SK-N-MC (cell line): ENCODE measurements around the gene NRXN3.
A peak's percentile ranks its signal among the peaks of the same experiment; 100 is the strongest.

ENCODE experiments used
- DNase-seq: peaks from one replicate; pipeline ENCODE4 v3.0.0-alpha.2; 2011; ENCODE audit warnings: low read depth, low spot score
- H3K27ac ChIP-seq: fragments of 200-600 bp; sonication (generic); 2 replicates; pipeline ENCODE4 v1.5.1; 2016; ENCODE audit warnings: mixed run types
- H3K36me3 ChIP-seq: fragments of 200-600 bp; sonication (generic); 2 replicates; pipeline ENCODE4 v1.6.1; 2017; ENCODE audit warnings: antibody characterized with exemption, low read length, mixed read lengths; ENCODE audit not compliant: insufficient read depth
- H3K4me3 ChIP-seq: fragments of 200-600 bp; sonication (generic); 2 replicates; pipeline ENCODE4 v1.5.1; 2016
- H3K9ac ChIP-seq: fragments of 200-600 bp; sonication (generic); 2 replicates; pipeline ENCODE4 v1.8.0; 2017; ENCODE audit warnings: mixed run types, mixed read lengths; ENCODE audit not compliant: insufficient read length
- H3K9me3 ChIP-seq: fragments of 200-600 bp; sonication (generic); 2 replicates; pipeline ENCODE4 v1.6.1; 2017; ENCODE audit warnings: low read depth, mild to moderate bottlenecking, antibody characterized with exemption, low read length, moderate library complexity, mixed read lengths
- EZH2 ChIP-seq: fragments of 200-600 bp; sonication (generic); IDR thresholded peaks from one replicate; pipeline ENCODE4 v1.6.1; 2017; ENCODE audit warnings: antibody characterized with exemption
- FOXP2 ChIP-seq: optimal IDR thresholded peaks from 2 replicates; pipeline ENCODE3; 2011; ENCODE audit warnings: mild to moderate bottlenecking, moderate library complexity; ENCODE audit not compliant: insufficient read depth; ENCODE audit errors: extremely low read length, control extremely low read depth
- POLR2AphosphoS5 ChIP-seq: IDR thresholded peaks from 2 replicates; pipeline ENCODE4 v1.6.1; 2012; ENCODE audit warnings: mild to moderate bottlenecking, low read depth, low read length, borderline replicate concordance

Gene NRXN3

GRCh38 chr14:78488938-78489337 lies 318.8 kb downstream of the NRXN3 start:
- DNase-seq = no peak
- TF ChIP-seq POLR2AphosphoS5 (no peak), EZH2 (no peak), FOXP2 (no peak)

GRCh38 chr14:78491048-78491447 lies 320.9 kb downstream of the NRXN3 start:
- Histone ChIP-seq H3K9ac (no peak overlapping the region), H3K27ac (no peak overlapping the region), H3K36me3 (no peaks in the 10 kb centered on the region), H3K4me3 (no peak overlapping the region), H3K9me3 (no peaks in the 10 kb centered on the region)
- DNase-seq = no peak
- no peak for TF ChIP-seq POLR2AphosphoS5
- no peak for TF ChIP-seq FOXP2
- TF ChIP-seq EZH2 = no peak

More at GRCh38 chr14:78488938-78489337, 318.8 kb downstream of the NRXN3 start:
- Histone ChIP-seq H3K36me3 (no peaks in the 10 kb centered on the region), H3K9ac (no peak overlapping the region), H3K9me3 (no peaks in the 10 kb centered on the region), H3K27ac (no peak overlapping the region), H3K4me3 (no peak overlapping the region)

- TF ChIP-seq FOXP2 (no peak), EZH2 (no peak), POLR2AphosphoS5 (no peak)
- H3K9me3 ChIP-seq = no peaks in the 10 kb centered on the region
- no peak for DNase-seq
- H3K27ac ChIP-seq = no peak overlapping the region
- H3K36me3 ChIP-seq = no peaks in the 10 kb centered on the region
- H3K9ac ChIP-seq = no peak overlapping the region
- H3K4me3 ChIP-seq = no peak overlapping the region
These were observed 328.0 kb downstream of the NRXN3 start for GRCh38 chr14:78498062-78498595.

- no peak for DNase-seq
- no peaks in the 10 kb centered on the region for H3K9me3 ChIP-seq
- no peak overlapping the region for H3K27ac ChIP-seq
- TF ChIP-seq FOXP2 = no peak
- TF ChIP-seq EZH2 = no peak
- no peak for TF ChIP-seq POLR2AphosphoS5
- H3K4me3 ChIP-seq = no peak overlapping the region
- no peak overlapping the region for H3K9ac ChIP-seq
- H3K36me3 ChIP-seq = no peaks in the 10 kb centered on the region
These were observed 331.7 kb downstream of the NRXN3 start for GRCh38 chr14:78501909-78502308.

- Histone ChIP-seq H3K36me3 (no peaks in the 10 kb centered on the region), H3K27ac (no peak overlapping the region), H3K4me3 (no peak overlapping the region), H3K9ac (no peak overlapping the region), H3K9me3 (no peaks in the 10 kb centered on the region)
- TF ChIP-seq POLR2AphosphoS5 = no peak
- no peak for DNase-seq
These were observed 337.9 kb downstream of the NRXN3 start for GRCh38 chr14:78508023-78508422.

- Histone ChIP-seq H3K4me3 (no peak overlapping the region), H3K9ac (no peak overlapping the region), H3K27ac (no peak overlapping the region), H3K36me3 (no peaks in the 10 kb centered on the region), H3K9me3 (no peaks in the 10 kb centered on the region)
- no peak for DNase-seq
- no peak for TF ChIP-seq FOXP2
- TF ChIP-seq POLR2AphosphoS5 = no peak
- no peak for TF ChIP-seq EZH2
These were observed 339.3 kb downstream of the NRXN3 start for GRCh38 chr14:78509516-78509915.

GRCh38 chr14:78512021-78512420 lies 341.8 kb downstream of the NRXN3 start:
- no peaks in the 10 kb centered on the region for H3K36me3 ChIP-seq
- no peak overlapping the region for H3K27ac ChIP-seq
- no peak for TF ChIP-seq POLR2AphosphoS5
- TF ChIP-seq FOXP2 = no peak
- TF ChIP-seq EZH2 = no peak
- no peak overlapping the region for H3K9ac ChIP-seq
- no peak overlapping the region for H3K4me3 ChIP-seq
- no peaks in the 10 kb centered on the region for H3K9me3 ChIP-seq
- DNase-seq = no peak

GRCh38 chr14:78519863-78520262 lies 349.7 kb downstream of the NRXN3 start:
- no peaks in the 10 kb centered on the region for H3K36me3 ChIP-seq
- no peak overlapping the region for H3K27ac ChIP-seq
- TF ChIP-seq POLR2AphosphoS5 = no peak
- no peak for TF ChIP-seq FOXP2
- TF ChIP-seq EZH2 = no peak
- H3K9ac ChIP-seq = no peak overlapping the region
- no peak overlapping the region for H3K4me3 ChIP-seq
- peak; percentile 22 for DNase-seq
- no peaks in the 10 kb centered on the region for H3K9me3 ChIP-seq

GRCh38 chr14:78524196-78524595 lies 354.0 kb downstream of the NRXN3 start:
- Histone ChIP-seq H3K9me3 (no peaks in the 10 kb centered on the region), H3K4me3 (no peak overlapping the region)
- no peak for TF ChIP-seq FOXP2
- no peak for TF ChIP-seq EZH2
- TF ChIP-seq POLR2AphosphoS5 = no peak

More at GRCh38 chr14:78524196-78524595, 354.0 kb downstream of the NRXN3 start:
- no peak for DNase-seq
- no peak overlapping the region for H3K9ac ChIP-seq
- no peaks in the 10 kb centered on the region for H3K36me3 ChIP-seq
- H3K27ac ChIP-seq = no peak overlapping the region
